Heart left ventricle (tissue), 16 donors: Measurements from ENCODE around the gene SH3GL3. TPM values are rescaled to one million over a fixed set of nuclear protein-coding genes. Genes with fewer than 3 reads are reported as not detected.

Experiments
- ATAC-seq, 4 donors: fragments of 200-7000 bp; cut with Tn5 transposase; one replicate each; pipeline ENCODE4 v1.9.1; 2020 to 2022; ENCODE audit warnings: moderate library complexity in 4 of 4, mild to moderate bottlenecking in 3 of 4, moderate number of reproducible peaks in 1 of 4
- DNase-seq, 5 donors: peaks; one replicate each; pipeline ENCODE4 v3.0.0-alpha.2; 2020
- H3K27ac ChIP-seq, 12 donors: fragments of 200-600 bp; sonication (generic) in 4 of 12; one replicate each; pipeline versions ENCODE4 v1.5.0 to v1.8.0; 2016 to 2022; ENCODE audit warnings: mild to moderate bottlenecking in 2 of 12
- H3K27me3 ChIP-seq, 9 donors: fragments of 200-600 bp; sonication (generic) in 2 of 9; one replicate each; pipeline versions ENCODE4 v1.5.1 to v1.8.0; 2016 to 2022; ENCODE audit warnings: mild to moderate bottlenecking in 3 of 9
- H3K36me3 ChIP-seq, 9 donors: fragments of 200-600 bp; sonication (generic) in 2 of 9; one replicate each; pipeline versions ENCODE4 v1.5.0 to v1.8.0; 2018 to 2022; ENCODE audit warnings: mild to moderate bottlenecking in 2 of 9
- H3K4me1 ChIP-seq, 12 donors: fragments of 200-600 bp; sonication (generic) in 4 of 12; one replicate each; pipeline versions ENCODE4 v1.5.0 to v1.8.0; 2016 to 2022; ENCODE audit warnings: mild to moderate bottlenecking in 3 of 12
- H3K4me3 ChIP-seq, 12 donors: fragments of 200-600 bp; sonication (generic) in 4 of 12; one replicate each; pipeline versions ENCODE4 v1.5.0 to v1.8.0; 2017 to 2022; ENCODE audit warnings: mild to moderate bottlenecking in 9 of 12, moderate library complexity in 4 of 12
- H3K9me3 ChIP-seq, 12 donors: fragments of 200-600 bp; sonication (generic) in 4 of 12; one replicate each; pipeline versions ENCODE4 v1.5.0 to v1.8.0; 2016 to 2022; ENCODE audit warnings: mild to moderate bottlenecking in 1 of 12
- CTCF ChIP-seq, 12 donors: fragments of 200-600 bp; sonication (generic) in 4 of 12; IDR thresholded peaks; one replicate each; pipeline versions ENCODE4 v1.5.0 to v1.8.0; 2018 to 2022; ENCODE audit warnings: antibody characterized with exemption in 12 of 12, mild to moderate bottlenecking in 5 of 12
- POLR2A ChIP-seq, 2 donors: fragments of 450-650 bp; IDR thresholded peaks; one replicate each; pipeline ENCODE4 v1.6.1; 2017; ENCODE audit warnings: antibody characterized with exemption in 2 of 2, mild to moderate bottlenecking in 2 of 2, moderate library complexity in 2 of 2
- WGBS, 4 donors: extraction: QIAGEN DNeasy Blood & Tissue Kit in 2 of 4; methylation state at CpG; one replicate each; pipeline versions ENCODE4 v1.1.5 to v1.1.7; 2013 to 2018; 5-methylcytosine and 5-hydroxymethylcytosine counted together
- intact Hi-C, 10 donors: fragments of 100-400 bp; cut with DNase I; formaldehyde crosslinking; loops; one replicate each; pipeline versions ENCODE4 v1.11.1 to v1.14.2; 2022
- polyA plus RNA-seq, 2 donors: library from polyadenylated mRNA; stranded (reverse); fragments of 200-250 nt; gene quantifications; one replicate each; pipeline ENCODE4 v1.2.3, GENCODE V29; 2013
- total RNA-seq, 9 donors: library from RNA; depleted of rRNA in 2 of 9; stranded (reverse); fragments of >200 nt in 2 of 9; fragmentation: NEBNext Ultra II Directional in 3 of 9; extraction: Animal tissue kit (Norgen Biotek cat#: 25700) in 3 of 9; gene quantifications; one replicate each; pipeline versions ENCODE4 v1.1.0 to v1.2.4, GENCODE V29; 2016 to 2023
- donor health status: ischemic (EF 13 %, LVEDD 7.1; RV severe dilation, severe dysfunction).
- donor health status: healthy with polysubstance abuse.
- donor health status: DM: no; HTN: yes; CAD: no.
- donor health status: DM: no; HTN: no; CAD: no.
- donor health status: ischemic (EF 25% LVEDD 6.9; RV normal size, moderate dysfunction).
- donor health status: ischemic (EF 25% LVEDD 5.7; RV mildly dilated, moderate dysfunction).
- donor health status: healthy.
- donor health status: DM: yes; HTN: yes; CAD: no.
- donor health status: ischemic (EF 35%, LVEDD 5.7; RV mildly dilated, moderate dysfunction).
- donor health status: nonischemic (EF 11% LVEDD 7.7; RV severe dilation, severe dysfunction).
- donor health status: DM: yes; HTN: yes; CAD: no.
- donor health status: PGD.
- donor health status: ischemic (EF 29% LVEDD 5.4; RV normal size, mild dysfunction).
- donor health status: nonischemic (EF 23%, LVEDD 6.1; RV moderate dilation, normal function).

Gene SH3GL3
- total and polyA plus RNA-seq, 11 donors = 0.91 TPM; not detected in 10

GRCh38 chr15:83588441-83588840 lies 141.3 kb downstream of the SH3GL3 start:
- WGBS, 4 donors = 58 to 74% (median 71%) methylated on average over 5 of the region's 5 CpGs
- TF ChIP-seq POLR2A (IDR thresholded peaks at IDR 0.05) = no peak
- no peak for TF ChIP-seq CTCF (IDR thresholded peaks at IDR 0.05)
- no peak for ATAC-seq

GRCh38 chr15:83592370-83593040 lies 145.4 kb downstream of the SH3GL3 start:
- DNase-seq (no peak), ATAC-seq (no peak)
- no peak overlapping the region for H3K27ac ChIP-seq
- WGBS, 4 donors = 65 to 77% (median 69%) methylated on average over 6 of the region's 6 CpGs
- no peak overlapping the region for H3K4me3 ChIP-seq
- no peaks in the 10 kb centered on the region for H3K36me3 ChIP-seq
- H3K4me1 ChIP-seq = no peaks in the 10 kb centered on the region
- no peaks in the 10 kb centered on the region for H3K9me3 ChIP-seq
- H3K27me3 ChIP-seq = no peaks in the 10 kb centered on the region
- no peak for TF ChIP-seq POLR2A (IDR thresholded peaks at IDR 0.05)
- no peak for TF ChIP-seq CTCF (IDR thresholded peaks at IDR 0.05)
- intact Hi-C loops = no loop called here

More at GRCh38 chr15:83588441-83588840, 141.3 kb downstream of the SH3GL3 start:
- H3K4me3 ChIP-seq = no peak overlapping the region
- no peak overlapping the region for H3K27ac ChIP-seq
- no peak for DNase-seq
- no peaks in the 10 kb centered on the region for H3K36me3 ChIP-seq
- intact Hi-C loops = no loop called here
- H3K4me1 ChIP-seq = no peaks in the 10 kb centered on the region
- no peaks in the 10 kb centered on the region for H3K27me3 ChIP-seq
- H3K9me3 ChIP-seq = no peaks in the 10 kb centered on the region

- WGBS, 4 donors = 84 to 97% (median 95%) methylated on average over 1 of the region's 1 CpG
- DNase-seq (no peak), ATAC-seq (no peak)
- H3K4me3 ChIP-seq = no peak overlapping the region
- intact Hi-C loops = no loop called here
- TF ChIP-seq POLR2A (IDR thresholded peaks at IDR 0.05) = no peak
- no peak for TF ChIP-seq CTCF (IDR thresholded peaks at IDR 0.05)
- H3K27me3 ChIP-seq = no peaks in the 10 kb centered on the region
- no peaks in the 10 kb centered on the region for H3K4me1 ChIP-seq
- peaks cover 0 to 11% (median 0%) of the 10 kb centered on the region in 12 donors for H3K9me3 ChIP-seq
- no peaks in the 10 kb centered on the region for H3K36me3 ChIP-seq
- H3K27ac ChIP-seq = no peak overlapping the region
These were observed 148.1 kb downstream of the SH3GL3 start for GRCh38 chr15:83595191-83595590.

GRCh38 chr15:83598031-83598430 lies 150.9 kb downstream of the SH3GL3 start:
- intact Hi-C loops = no loop called here
- Histone ChIP-seq H3K27ac (no peak overlapping the region), H3K4me1 (no peaks in the 10 kb centered on the region), H3K36me3 (no peaks in the 10 kb centered on the region), H3K4me3 (no peak overlapping the region), H3K27me3 (no peaks in the 10 kb centered on the region), H3K9me3 (peaks cover 0 to 22% (median 1%) of the 10 kb centered on the region in 12 donors)
- DNase-seq (no peak), ATAC-seq (no peak)
- WGBS, 4 donors = 92 to 96% (median 95%) methylated on average over 2 of the region's 2 CpGs
- TF ChIP-seq CTCF (IDR thresholded peaks at IDR 0.05) = no peak
- no peak for TF ChIP-seq POLR2A (IDR thresholded peaks at IDR 0.05)
